AG09319 (cell line): ENCODE results near the gene IGFLR1.
"Not testable (repeated sequence)": the region's sequence is repeated elsewhere in the genome, so short reads cannot be mapped to it uniquely, and the experiment has no call there.

Source experiments
- DNase-seq: peaks from one replicate; pipeline ENCODE4 v3.0.0-alpha.2; 2010; ENCODE audit warnings: low read depth; ENCODE audit errors: extremely low read depth
- CTCF ChIP-seq: IDR thresholded peaks from 2 replicates; pipeline ENCODE4 v1.5.1; 2011; ENCODE audit warnings: low read depth, mild to moderate bottlenecking, inconsistent platforms, low read length, moderate library complexity

Gene IGFLR1

GRCh38 chr19:35696835-35697234 lies 45.4 kb downstream of the IGFLR1 start:
- no peak for DNase-seq
- TF ChIP-seq CTCF: no peak

- TF ChIP-seq CTCF: no peak
- no peak for DNase-seq
These were observed 46.3 kb downstream of the IGFLR1 start for GRCh38 chr19:35695895-35696422.

DNA sequence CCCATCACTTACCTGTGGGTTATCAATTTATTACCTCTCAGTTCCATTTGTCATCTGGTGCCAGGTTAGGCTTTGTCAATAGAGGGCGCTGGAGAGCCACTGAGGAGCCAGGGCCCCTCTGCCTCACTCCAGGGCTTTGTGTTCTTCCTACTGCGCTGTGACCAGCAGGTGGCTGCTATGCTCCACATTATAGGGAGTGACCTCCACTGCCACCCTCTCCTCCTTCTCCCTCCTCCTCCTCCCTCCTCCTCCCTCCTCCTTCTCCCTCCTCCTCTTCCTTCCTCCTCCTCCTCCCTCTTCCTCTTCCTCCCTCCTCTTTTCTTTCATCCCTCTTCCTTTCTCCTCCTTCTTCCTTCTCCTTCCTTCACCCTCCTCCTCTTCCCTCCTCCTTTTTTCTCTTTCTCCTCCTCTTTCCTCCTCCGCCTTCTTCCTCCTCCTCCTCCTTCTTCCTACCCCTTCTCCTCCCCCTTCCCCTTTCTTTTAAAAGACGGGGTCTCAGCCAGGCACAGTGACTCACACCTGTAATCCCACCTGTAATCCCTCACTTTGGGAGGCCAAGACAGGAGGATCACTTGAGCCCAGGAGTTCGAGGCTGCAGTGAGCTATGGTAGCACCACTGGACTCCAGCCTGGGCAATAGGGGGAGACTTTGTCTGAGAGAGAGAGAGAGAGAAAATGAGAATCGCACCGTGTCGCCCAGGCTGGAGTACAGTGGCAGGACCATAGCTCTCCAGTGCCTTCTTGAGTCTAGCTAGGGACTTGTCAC lies 48.2 kb downstream of the IGFLR1 start:
- DNase-seq: peak; percentile 49
- TF ChIP-seq CTCF: peak; percentile 99

DNA sequence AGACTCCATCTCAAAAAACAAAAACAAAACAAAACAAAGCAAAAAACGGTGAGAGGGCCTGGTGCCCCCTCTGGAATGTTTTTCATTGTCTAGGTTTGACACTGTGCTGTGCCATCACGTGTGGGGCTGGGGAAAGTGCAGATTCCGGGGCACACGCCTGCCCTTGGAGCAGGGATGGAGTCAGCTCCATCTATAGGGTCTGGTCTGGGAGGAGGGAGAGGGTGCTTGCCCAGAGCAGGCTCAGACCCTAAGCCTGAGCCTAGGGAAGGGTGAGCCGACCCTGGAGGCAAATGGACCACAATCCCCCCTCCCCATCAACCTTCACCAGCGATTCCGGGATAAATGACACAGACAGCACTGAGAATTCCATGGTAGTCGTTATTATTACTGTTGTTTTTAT lies 48.8 kb downstream of the IGFLR1 start:
- no peak for DNase-seq

DNA sequence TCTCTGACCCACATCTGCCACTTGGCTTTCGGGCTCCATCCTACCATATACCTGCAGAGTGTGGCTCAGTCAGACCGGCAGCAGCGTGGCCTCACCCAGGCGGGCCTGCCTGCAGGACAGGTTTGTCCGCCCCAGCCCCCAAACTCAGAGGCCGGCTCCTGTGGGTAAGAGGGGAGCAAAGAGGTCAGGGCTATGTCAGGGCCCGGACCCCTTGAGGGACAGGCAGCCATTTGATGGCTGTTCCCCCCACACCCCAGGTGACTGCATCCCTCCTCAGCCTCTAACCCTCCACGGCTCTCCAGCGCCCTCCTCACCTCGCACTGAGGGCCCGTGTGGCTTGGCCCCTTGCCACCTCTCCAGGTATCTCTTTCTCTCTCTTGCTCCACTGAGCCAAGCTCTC lies 50.2 kb downstream of the IGFLR1 start:
- no peak for DNase-seq
- no peak for TF ChIP-seq CTCF

More for the DNA sequence above, 48.8 kb downstream of the IGFLR1 start:
- no peak for TF ChIP-seq CTCF

DNA sequence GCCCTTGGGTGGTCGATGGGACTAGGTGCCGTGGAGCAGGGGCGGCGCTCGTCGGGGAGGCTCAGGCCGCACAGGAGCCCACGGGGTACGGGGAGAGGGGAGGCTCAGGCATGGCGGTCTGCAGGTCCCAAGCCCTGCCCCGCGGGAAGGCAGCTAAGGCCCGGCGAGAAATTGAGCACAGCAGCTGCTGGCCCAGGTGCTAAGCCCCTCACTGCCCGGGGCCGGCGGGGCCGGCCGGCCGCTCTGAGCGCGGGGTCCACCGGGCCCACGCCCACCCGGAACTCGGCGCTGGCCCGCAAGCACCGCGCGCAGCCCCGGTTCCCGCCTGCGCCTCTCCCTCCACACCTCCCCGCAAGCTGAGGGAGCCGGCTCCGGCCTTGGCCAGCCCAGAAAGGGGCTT lies 51.1 kb downstream of the IGFLR1 start:
- not testable (repeated sequence) for DNase-seq

DNA sequence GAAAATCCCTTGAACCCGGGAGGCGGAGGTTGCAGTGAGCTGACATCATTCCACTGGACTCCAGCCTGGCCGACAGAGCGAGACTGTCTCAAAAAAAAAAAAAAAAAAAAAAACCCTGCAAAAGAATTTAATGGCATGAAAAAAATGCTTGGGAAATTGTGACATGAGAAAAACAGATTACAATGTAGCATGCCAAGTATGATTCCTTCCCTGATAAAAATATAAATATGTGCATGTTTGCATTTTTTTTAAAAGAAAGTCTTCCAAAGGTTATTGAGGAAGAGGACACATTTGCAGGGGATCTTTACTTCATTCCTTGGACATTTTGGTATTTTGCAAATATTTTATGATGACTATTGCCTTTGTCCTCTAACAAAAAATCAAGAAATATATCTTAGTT lies 52.4 kb downstream of the IGFLR1 start:
- DNase-seq: no peak
- no peak for TF ChIP-seq CTCF
